ENCODE results near the gene MED1. TPM values are rescaled to one million over a fixed set of nuclear protein-coding genes. Genes with fewer than 3 reads are reported as not detected.
"Not testable (repeated sequence)": the region's sequence is repeated elsewhere in the genome, so short reads cannot be mapped to it uniquely, and the experiment has no call there.

MED1 gene
- total and polyA plus RNA-seq, 2 experiments from 2014 or later: 14.9 to 17.2 TPM

- TF ChIP-seq EZH2 (IDR thresholded peaks at IDR 0.05; ENCODE audit: insufficient read depth, poor library complexity, severe bottlenecking) (no peak), EZH2phosphoT487 (IDR thresholded peaks at IDR 0.05; ENCODE audit: insufficient read depth, low read depth) (no peak)
- 95 to 98% methylated on average over 5 of the region's 5 CpGs for WGBS, 2 experiments (ENCODE audit: low coverage in 1 of 2, low lambda C conversion rate in 2 of 2, missing lambda C conversion rate in 2 of 2)
- Histone ChIP-seq H3K36me3 (ENCODE audit: low read depth) (peaks cover 18% of the 10 kb centered on the region), H3K9me2 (ENCODE audit: insufficient read depth) (no peaks in the 10 kb centered on the region), H3K27ac (no peak overlapping the region), H4K20me1 (ENCODE audit: insufficient read depth) (no peaks in the 10 kb centered on the region), H3K4me3 (no peak overlapping the region), H3K4me1 (ENCODE audit: insufficient read depth) (0 out of 2 replicates have a peak, but pooled peaks cover 5% of the 10 kb centered on the region), H2AFZ (no peak overlapping the region), H3F3A (ENCODE audit: insufficient read depth) (no peaks in the 10 kb centered on the region), H3K9ac (no peak overlapping the region), H3K27me3 (replicated peaks; ENCODE audit: insufficient read depth) (no peaks in the 10 kb centered on the region), H3K79me2 (ENCODE audit: insufficient read depth) (peaks cover 89% of the 10 kb centered on the region), H3K9me3 (ENCODE audit: low read depth) (no peaks in the 10 kb centered on the region), H3K4me2 (ENCODE audit: unreplicated experiment) (no peak overlapping the region)
- no peak for DNase-seq
- in situ Hi-C loops (cut with MboI): no loop called here
Observed at GRCh38 chr17:39447561-39447960, 3.5 kb downstream of the MED1 start.

GRCh38 chr17:39443326-39443725 lies 7.7 kb downstream of the MED1 start:
- Histone ChIP-seq H3K79me2 (ENCODE audit: insufficient read depth) (peaks cover 64% of the 10 kb centered on the region), H3K9ac (no peak overlapping the region), H3K4me3 (no peak overlapping the region), H3K9me3 (ENCODE audit: low read depth) (no peaks in the 10 kb centered on the region), H4K20me1 (ENCODE audit: insufficient read depth) (no peaks in the 10 kb centered on the region), H3K4me2 (ENCODE audit: unreplicated experiment) (no peak overlapping the region), H3K4me1 (ENCODE audit: insufficient read depth) (no peaks in the 10 kb centered on the region), H2AFZ (no peak overlapping the region), H3K27ac (no peak overlapping the region), H3K27me3 (replicated peaks; ENCODE audit: insufficient read depth) (no peaks in the 10 kb centered on the region), H3K9me2 (ENCODE audit: insufficient read depth) (no peaks in the 10 kb centered on the region), H3F3A (ENCODE audit: insufficient read depth) (no peaks in the 10 kb centered on the region), H3K36me3 (ENCODE audit: low read depth) (peaks cover 45% of the 10 kb centered on the region)
- in situ Hi-C loops (cut with MboI): no loop called here
- TF ChIP-seq EZH2 (IDR thresholded peaks at IDR 0.05; ENCODE audit: insufficient read depth, poor library complexity, severe bottlenecking) (no peak), EZH2phosphoT487 (IDR thresholded peaks at IDR 0.05; ENCODE audit: insufficient read depth, low read depth) (no peak)
- DNase-seq: no peak

- in situ Hi-C loops (cut with MboI); H4K20me1 ChIP-seq (ENCODE audit: insufficient read depth); H3K9me3 ChIP-seq (ENCODE audit: low read depth); H3K9ac ChIP-seq; H3K9me2 ChIP-seq (ENCODE audit: insufficient read depth); H3K27ac ChIP-seq; H3K4me3 ChIP-seq; H3F3A ChIP-seq (ENCODE audit: insufficient read depth); H3K27me3 ChIP-seq (replicated peaks; ENCODE audit: insufficient read depth); DNase-seq; H2AFZ ChIP-seq; H3K4me1 ChIP-seq (ENCODE audit: insufficient read depth); H3K4me2 ChIP-seq (ENCODE audit: unreplicated experiment): not testable (repeated sequence)
- Histone ChIP-seq H3K79me2 (ENCODE audit: insufficient read depth) (peaks cover 29% of the 10 kb centered on the region), H3K36me3 (ENCODE audit: low read depth) (peaks cover 51% of the 10 kb centered on the region)
- WGBS, 2 experiments (ENCODE audit: low coverage in 1 of 2, low lambda C conversion rate in 2 of 2, missing lambda C conversion rate in 2 of 2): 79 to 95% methylated on average over 2 of the region's 2 CpGs
Observed at GRCh38 chr17:39439868-39440267, 11.2 kb downstream of the MED1 start.

DNA sequence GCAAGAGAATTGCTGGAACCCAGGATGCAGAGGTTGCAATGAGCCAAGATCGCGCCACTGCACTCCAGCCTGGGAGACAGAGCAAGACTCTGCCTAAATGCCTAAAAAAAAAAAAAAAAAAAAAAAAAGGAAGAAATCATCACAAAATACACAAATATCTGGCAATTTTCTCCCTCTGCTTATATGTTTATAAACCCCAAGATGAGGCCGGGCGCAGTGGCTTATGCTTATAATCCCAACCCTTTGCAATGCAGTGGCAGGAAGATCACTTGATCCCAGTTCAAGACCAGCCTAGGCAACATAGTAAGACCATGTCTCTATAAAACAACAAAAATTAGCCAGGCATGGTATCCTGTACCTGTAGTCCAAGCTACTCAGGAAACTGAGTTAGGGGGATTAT lies 21.5 kb downstream of the MED1 start:
- in situ Hi-C loops (cut with MboI): no loop called here
- Histone ChIP-seq H4K20me1 (ENCODE audit: insufficient read depth) (no peaks in the 10 kb centered on the region), H3F3A (ENCODE audit: insufficient read depth) (no peaks in the 10 kb centered on the region), H3K4me1 (ENCODE audit: insufficient read depth) (no peaks in the 10 kb centered on the region), H2AFZ (no peak overlapping the region), H3K27me3 (replicated peaks; ENCODE audit: insufficient read depth) (no peaks in the 10 kb centered on the region), H3K79me2 (ENCODE audit: insufficient read depth) (no peaks in the 10 kb centered on the region; the same call in 1 of the 2 replicates), H3K9me2 (ENCODE audit: insufficient read depth) (no peaks in the 10 kb centered on the region), H3K9ac (no peak overlapping the region), H3K4me3 (no peak overlapping the region), H3K36me3 (ENCODE audit: low read depth) (peaks cover 43% of the 10 kb centered on the region), H3K4me2 (ENCODE audit: unreplicated experiment) (no peak overlapping the region), H3K9me3 (ENCODE audit: low read depth) (no peaks in the 10 kb centered on the region), H3K27ac (no peak overlapping the region)
- TF ChIP-seq EZH2phosphoT487 (IDR thresholded peaks at IDR 0.05; ENCODE audit: insufficient read depth, low read depth): no peak
- TF ChIP-seq EZH2 (IDR thresholded peaks at IDR 0.05; ENCODE audit: insufficient read depth, poor library complexity, severe bottlenecking): no peak
- no peak for DNase-seq
- WGBS, 2 experiments (ENCODE audit: low coverage in 1 of 2, low lambda C conversion rate in 2 of 2, missing lambda C conversion rate in 2 of 2): 96% methylated on average over 4 of the region's 4 CpGs

DNA sequence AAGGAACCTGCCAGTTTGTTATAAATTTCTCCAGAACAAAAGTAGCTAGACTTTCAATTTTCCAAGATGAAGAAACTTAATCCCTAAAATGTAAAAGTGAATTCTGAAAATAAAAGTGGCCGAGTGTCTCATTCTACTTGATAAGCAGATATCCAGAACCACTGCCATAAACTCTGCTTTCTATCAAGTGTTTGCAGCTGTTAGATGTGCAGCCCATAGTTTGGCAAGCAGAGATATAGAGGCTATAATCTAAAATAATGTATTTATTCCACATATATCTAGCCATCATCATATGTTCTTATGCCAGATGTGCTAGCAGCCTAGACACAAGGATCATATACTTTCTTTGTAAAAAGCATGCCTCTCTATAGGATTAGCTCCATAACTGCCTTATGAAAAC lies 34.9 kb downstream of the MED1 start:
- Histone ChIP-seq H3F3A (ENCODE audit: insufficient read depth) (no peaks in the 10 kb centered on the region), H4K20me1 (ENCODE audit: insufficient read depth) (no peaks in the 10 kb centered on the region), H3K4me2 (ENCODE audit: unreplicated experiment) (no peak overlapping the region), H3K9me2 (ENCODE audit: insufficient read depth) (no peaks in the 10 kb centered on the region), H2AFZ (no peak overlapping the region), H3K9me3 (ENCODE audit: low read depth) (no peaks in the 10 kb centered on the region), H3K79me2 (ENCODE audit: insufficient read depth) (no peaks in the 10 kb centered on the region), H3K36me3 (ENCODE audit: low read depth) (peaks cover 29% of the 10 kb centered on the region), H3K4me1 (ENCODE audit: insufficient read depth) (no peaks in the 10 kb centered on the region), H3K27me3 (replicated peaks; ENCODE audit: insufficient read depth) (no peaks in the 10 kb centered on the region), H3K9ac (no peak overlapping the region), H3K4me3 (no peak overlapping the region), H3K27ac (no peak overlapping the region)
- TF ChIP-seq EZH2 (IDR thresholded peaks at IDR 0.05; ENCODE audit: insufficient read depth, poor library complexity, severe bottlenecking): no peak
- TF ChIP-seq EZH2phosphoT487 (IDR thresholded peaks at IDR 0.05; ENCODE audit: insufficient read depth, low read depth): no peak
- 95% methylated on average over 1 of the region's 1 CpG for WGBS, 2 experiments (ENCODE audit: low coverage in 1 of 2, low lambda C conversion rate in 2 of 2, missing lambda C conversion rate in 2 of 2)
- in situ Hi-C loops (cut with MboI): no loop called here
- DNase-seq: no peak

All from GM23248 (cell line).